HCT116 (cell line): ENCODE measurements around the gene UVRAG. TPM values are rescaled to one million over a fixed set of nuclear protein-coding genes. Genes with fewer than 3 reads are reported as not detected.

ENCODE experiments used
- ATAC-seq: fragments of 200-7000 bp; cut with Tn5 transposase; 2 replicates; pipeline ENCODE4 v1.9.1; 2020; ENCODE audit warnings: mild to moderate bottlenecking, moderate library complexity
- BruUV-seq: library from RNA; stranded (reverse); fragments of 400-500 nt; replicated peaks from 2 replicates; lab custom pipeline; 2021; lab: Mats Ljungman, UMichigan
- CTCF ChIA-PET: fragments of 300-600 bp; sonication (Branson Sonifier 250); formaldehyde crosslinking; loops from one replicate; lab custom pipeline; 2021; ENCODE audit warnings: antibody characterized with exemption; lab: Charles Lee
- POLR2A ChIA-PET: fragments of 300-600, 350-600 bp; sonication (Branson Sonifier 250); formaldehyde crosslinking; loops from one replicate; lab custom pipeline; 2021; ENCODE audit warnings: antibody characterized with exemption; lab: Charles Lee
- RAD21 ChIA-PET, 2 experiments: fragments of 300-600 bp; sonication (Branson Sonifier 250); formaldehyde crosslinking; loops; one replicate each; lab custom pipeline; 2023; ENCODE audit warnings: low total read pairs in 2 of 2; ENCODE audit not compliant: uncharacterized antibody in 2 of 2, unreplicated experiment in 2 of 2, low non-redundant PET in 1 of 2; lab: Charles Lee
- DNase-seq: peaks from one replicate; pipeline ENCODE4 v3.0.0-alpha.2; 2010; ENCODE audit warnings: low read depth, low spot score
- H2AFZ ChIP-seq: fragments of 200-600 bp; shearing (Covaris generic), sonication (generic); 2 replicates; pipeline ENCODE4 v1.6.1; 2017; ENCODE audit warnings: low read depth, mixed run types, mixed read lengths, antibody characterized with exemption, low read length; ENCODE audit not compliant: poor library complexity, severe bottlenecking
- H3K27ac ChIP-seq: 2 replicates; pipeline ENCODE4 v1.5.1; 2012; ENCODE audit warnings: low read depth, low read length
- H3K27me3 ChIP-seq: fragments of 200-600 bp; sonication (generic); 2 replicates; pipeline ENCODE4 v1.6.1; 2016; ENCODE audit warnings: mixed run types, low read length, mixed read lengths; ENCODE audit not compliant: insufficient read depth
- H3K36me3 ChIP-seq, 2 experiments: fragments of 200-500 bp in 1 of 2; fragments of 200-600 bp in 1 of 2; sonication (Bioruptor generic) in 1 of 2; sonication (generic) in 1 of 2; 2 replicates each; pipeline versions ENCODE4 v1.5.1 to v1.6.1; 2014 to 2016; ENCODE audit warnings: low read length in 2 of 2, inconsistent platforms in 1 of 2, mixed read lengths in 1 of 2, mixed run types in 1 of 2; ENCODE audit not compliant: insufficient read depth in 2 of 2, control insufficient read depth in 1 of 2
- H3K4me1 ChIP-seq, 2 experiments: fragments of 200-600 bp in 1 of 2; sonication (generic) in 1 of 2; 2 replicates each; pipeline versions ENCODE4 v1.5.1 to v1.6.1; 2012 to 2017; ENCODE audit warnings: low read length in 2 of 2, inconsistent platforms in 1 of 2, mild to moderate bottlenecking in 1 of 2, mixed read lengths in 1 of 2, mixed run types in 1 of 2, moderate library complexity in 1 of 2; ENCODE audit not compliant: insufficient read depth in 2 of 2, control insufficient read depth in 1 of 2
- H3K4me2 ChIP-seq: fragments of 200-600 bp; sonication (generic); 2 replicates; pipeline ENCODE4 v1.6.1; 2017; ENCODE audit warnings: mixed run types, low read length, mixed read lengths
- H3K4me3 ChIP-seq, 2 experiments: fragments of 200-600 bp in 1 of 2; sonication (generic) in 1 of 2; replicated peaks in 1 of 2; 2 replicates each; pipeline ENCODE4 v1.5.1; 2011 to 2016; ENCODE audit warnings: low read length in 2 of 2, control low read depth in 1 of 2, low read depth in 1 of 2, mild to moderate bottlenecking in 1 of 2, mixed read lengths in 1 of 2, mixed run types in 1 of 2
- H3K79me2 ChIP-seq: fragments of 200-600 bp; sonication (generic); 2 replicates; pipeline ENCODE4 v1.6.1; 2017; ENCODE audit warnings: mild to moderate bottlenecking, mixed run types, low read length, moderate library complexity, mixed read lengths; ENCODE audit not compliant: insufficient read depth
- H3K9ac ChIP-seq: fragments of 200-600 bp; sonication (generic); 2 replicates; pipeline ENCODE4 v1.6.1; 2016; ENCODE audit warnings: low read length, mixed read lengths
- H3K9me2 ChIP-seq: fragments of 200-600 bp; sonication (generic), shearing (Covaris generic); 2 replicates; pipeline ENCODE4 v1.6.1; 2017; ENCODE audit warnings: mixed run types, mild to moderate bottlenecking, moderate library complexity; ENCODE audit not compliant: insufficient read depth
- H3K9me3 ChIP-seq, 2 experiments: fragments of 200-500 bp in 1 of 2; fragments of 200-600 bp in 1 of 2; sonication (Bioruptor generic) in 1 of 2; sonication (generic) in 1 of 2; 2 replicates each; pipeline ENCODE4 v1.6.1; 2014 to 2017; ENCODE audit warnings: low read length in 2 of 2, mixed read lengths in 2 of 2, inconsistent platforms in 1 of 2, low read depth in 1 of 2, mild to moderate bottlenecking in 1 of 2, mixed run types in 1 of 2, moderate library complexity in 1 of 2; ENCODE audit not compliant: control insufficient read depth in 1 of 2, insufficient read depth in 1 of 2
- H4K20me1 ChIP-seq: fragments of 200-600 bp; sonication (generic), shearing (Covaris generic); 2 replicates; pipeline ENCODE4 v1.6.1; 2017; ENCODE audit warnings: mixed run types, mild to moderate bottlenecking, moderate library complexity; ENCODE audit not compliant: insufficient read depth
- CTCF ChIP-seq, 3 experiments: fragments of 200-600 bp in 1 of 3; sonication (generic) in 1 of 3; IDR thresholded peaks in 2 of 3; conservative IDR thresholded peaks in 1 of 3; 2 replicates each; pipeline ENCODE4 v1.5.1; 2012 to 2017; ENCODE audit warnings: low read depth in 2 of 3, low read length in 2 of 3, antibody characterized with exemption in 1 of 3, borderline replicate concordance in 1 of 3, control low read depth in 1 of 3, mild to moderate bottlenecking in 1 of 3, mixed read lengths in 1 of 3, mixed run types in 1 of 3, moderate library complexity in 1 of 3; ENCODE audit not compliant: insufficient read depth in 1 of 3
- EGR1 ChIP-seq: IDR thresholded peaks from 2 replicates; pipeline ENCODE4 v1.6.1; 2012; ENCODE audit warnings: low read depth
- ELF1 ChIP-seq: IDR thresholded peaks from 2 replicates; pipeline ENCODE4 v1.6.1; 2012; ENCODE audit warnings: low read depth, borderline replicate concordance
- JUND ChIP-seq: IDR thresholded peaks from 2 replicates; pipeline ENCODE4 v1.6.1; 2012
- RAD21 ChIP-seq: IDR thresholded peaks from 2 replicates; pipeline ENCODE4 v1.6.1; 2012; ENCODE audit warnings: low read depth, mild to moderate bottlenecking
- ZBTB33 ChIP-seq: IDR thresholded peaks from 2 replicates; pipeline ENCODE4 v1.6.1; 2011; ENCODE audit warnings: mild to moderate bottlenecking, low read length, moderate library complexity; ENCODE audit not compliant: insufficient replicate concordance; ENCODE audit errors: extremely low read depth
- intact Hi-C: fragments of 100-400 bp; cut with micrococcal nuclease; formaldehyde crosslinking; loops from 2 replicates; pipeline ENCODE4 v1.10.0; 2022
- total RNA-seq: library from RNA; stranded (reverse); gene quantifications from one replicate; pipeline ENCODE4 v1.2.1, GENCODE V29; 2021; ENCODE audit not compliant: unreplicated experiment

Gene UVRAG
- total RNA-seq, 1 experiment from 2014 or later = 12.3 TPM

- TF ChIP-seq ELF1 = no peak
Observed at GRCh38 chr11:75916882-75917281, 101.9 kb downstream of the UVRAG start (continued).

GRCh38 chr11:75918331-75918730 lies 103.3 kb downstream of the UVRAG start:
- TF ChIP-seq JUND = no peak
- no peak for TF ChIP-seq CTCF (IDR thresholded peaks at IDR 0.05 in 2 of 3, conservative IDR thresholded peaks at IDR 0.05 in 1 of 3; ENCODE audit: borderline replicate concordance in 1 of 3, insufficient read depth in 1 of 3, low read depth in 2 of 3, low read length in 2 of 3)
- TF ChIP-seq ELF1 = no peak
- intact Hi-C loops = no loop called here
- DNase-seq = no peak
- no peak overlapping the region for H3K4me3 ChIP-seq
- RAD21 ChIA-PET = no interaction called here
- no TSS peak for BruUV-seq
- no peak overlapping the region for H2AFZ ChIP-seq
- no peak for ATAC-seq
- H3K79me2 ChIP-seq = no peaks in the 10 kb centered on the region
- H3K27ac ChIP-seq = no peak overlapping the region
- H3K36me3 ChIP-seq = no peaks in the 10 kb centered on the region
- no peak overlapping the region for H3K4me2 ChIP-seq
- POLR2A ChIA-PET = no interaction called here
- H3K9me3 ChIP-seq = no peaks in the 10 kb centered on the region
- CTCF ChIA-PET = no interaction called here
- no peaks in the 10 kb centered on the region for H4K20me1 ChIP-seq
- H3K27me3 ChIP-seq = no peaks in the 10 kb centered on the region
- no peaks in the 10 kb centered on the region for H3K4me1 ChIP-seq
- no peak overlapping the region for H3K9ac ChIP-seq
- H3K9me2 ChIP-seq = no peaks in the 10 kb centered on the region

GRCh38 chr11:75919525-75919924 lies 104.5 kb downstream of the UVRAG start:
- no peak overlapping the region for H3K4me2 ChIP-seq
- ChIA-PET RAD21 (no interaction called here), POLR2A (no interaction called here), CTCF (interaction anchor here (1.0 kb wide), 1 partner anchor 233 kb away, joined by 4 read pairs; no protein-coding TSS in a partner anchor)
- H3K27ac ChIP-seq = no peak overlapping the region
- H4K20me1 ChIP-seq = no peaks in the 10 kb centered on the region
- no peak for DNase-seq
- no peak overlapping the region for H3K4me3 ChIP-seq
- no TSS peak for BruUV-seq
- no peaks in the 10 kb centered on the region for H3K9me2 ChIP-seq
- H3K9me3 ChIP-seq = no peaks in the 10 kb centered on the region
- no peak overlapping the region for H2AFZ ChIP-seq
- ATAC-seq = no peak
- no peaks in the 10 kb centered on the region for H3K27me3 ChIP-seq
- H3K4me1 ChIP-seq = no peaks in the 10 kb centered on the region
- H3K79me2 ChIP-seq = no peaks in the 10 kb centered on the region
- H3K9ac ChIP-seq = no peak overlapping the region
- TF ChIP-seq RAD21 (no peak), EGR1 (no peak), ZBTB33 (no peak)
- intact Hi-C loops = no loop called here
- H3K36me3 ChIP-seq = no peaks in the 10 kb centered on the region
